ENCODE data around the gene PSME3IP1.

Gene PSME3IP1

GRCh38 chr16:57105184-57105583 lies 80.7 kb downstream of the PSME3IP1 start:
- Histone ChIP-seq H3K9me3 (ENCODE audit: control insufficient read depth, insufficient read depth, low read depth, low read length) (no peaks in the 10 kb centered on the region), H3K36me3 (ENCODE audit: control insufficient read depth in 2 of 2, insufficient read depth in 1 of 2, low read length in 2 of 2) (no peaks in the 10 kb centered on the region), H3K27ac (ENCODE audit: extremely low read depth, low read depth, low read length) (no peak overlapping the region), H3K4me3 (ENCODE audit: low read depth, low read length) (no peak overlapping the region), H3K4me1 (ENCODE audit: control insufficient read depth, insufficient read depth, low read length) (peaks cover 3% of the 10 kb centered on the region; the same call in 1 of the 2 replicates)
- ChIA-PET CTCF (interaction anchor here (0.7 to 1.4 kb wide), 2 partner anchors 13 to 17 kb away, joined by 3 to 4 read pairs; partner anchors contain the start of gene CPNE2), POLR2A (no interaction called here)
- TF ChIP-seq, protein P1, sequence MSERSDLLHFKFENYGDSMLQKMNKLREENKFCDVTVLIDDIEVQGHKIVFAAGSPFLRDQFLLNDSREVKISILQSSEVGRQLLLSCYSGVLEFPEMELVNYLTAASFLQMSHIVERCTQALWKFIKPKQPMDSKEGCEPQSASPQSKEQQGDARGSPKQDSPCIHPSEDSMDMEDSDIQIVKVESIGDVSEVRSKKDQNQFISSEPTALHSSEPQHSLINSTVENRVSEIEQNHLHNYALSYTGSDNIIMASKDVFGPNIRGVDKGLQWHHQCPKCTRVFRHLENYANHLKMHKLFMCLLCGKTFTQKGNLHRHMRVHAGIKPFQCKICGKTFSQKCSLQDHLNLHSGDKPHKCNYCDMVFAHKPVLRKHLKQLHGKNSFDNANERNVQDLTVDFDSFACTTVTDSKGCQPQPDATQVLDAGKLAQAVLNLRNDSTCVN (tag by site-specific recombination; optimal IDR thresholded peaks at IDR 0.05) = no peak
- no peak for TF ChIP-seq PRDM4 (tag by site-specific recombination; IDR thresholded peaks at IDR 0.05)
- TF ChIP-seq ZNF157 (tag by site-specific recombination; IDR thresholded peaks at IDR 0.05) = no peak
- no peak for TF ChIP-seq ZNF362 (tag by site-specific recombination; IDR thresholded peaks at IDR 0.05)
- no peak for TF ChIP-seq PRDM1 (tag by site-specific recombination; IDR thresholded peaks at IDR 0.05)
- TF ChIP-seq, protein P2, sequence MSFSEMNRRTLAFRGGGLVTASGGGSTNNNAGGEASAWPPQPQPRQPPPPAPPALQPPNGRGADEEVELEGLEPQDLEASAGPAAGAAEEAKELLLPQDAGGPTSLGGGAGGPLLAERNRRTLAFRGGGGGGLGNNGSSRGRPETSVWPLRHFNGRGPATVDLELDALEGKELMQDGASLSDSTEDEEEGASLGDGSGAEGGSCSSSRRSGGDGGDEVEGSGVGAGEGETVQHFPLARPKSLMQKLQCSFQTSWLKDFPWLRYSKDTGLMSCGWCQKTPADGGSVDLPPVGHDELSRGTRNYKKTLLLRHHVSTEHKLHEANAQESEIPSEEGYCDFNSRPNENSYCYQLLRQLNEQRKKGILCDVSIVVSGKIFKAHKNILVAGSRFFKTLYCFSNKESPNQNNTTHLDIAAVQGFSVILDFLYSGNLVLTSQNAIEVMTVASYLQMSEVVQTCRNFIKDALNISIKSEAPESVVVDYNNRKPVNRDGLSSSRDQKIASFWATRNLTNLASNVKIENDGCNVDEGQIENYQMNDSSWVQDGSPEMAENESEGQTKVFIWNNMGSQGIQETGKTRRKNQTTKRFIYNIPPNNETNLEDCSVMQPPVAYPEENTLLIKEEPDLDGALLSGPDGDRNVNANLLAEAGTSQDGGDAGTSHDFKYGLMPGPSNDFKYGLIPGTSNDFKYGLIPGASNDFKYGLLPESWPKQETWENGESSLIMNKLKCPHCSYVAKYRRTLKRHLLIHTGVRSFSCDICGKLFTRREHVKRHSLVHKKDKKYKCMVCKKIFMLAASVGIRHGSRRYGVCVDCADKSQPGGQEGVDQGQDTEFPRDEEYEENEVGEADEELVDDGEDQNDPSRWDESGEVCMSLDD (tag by site-specific recombination; IDR thresholded peaks at IDR 0.05) = no peak
- no peak for TF ChIP-seq ZBTB44 (tag by site-specific recombination; IDR thresholded peaks at IDR 0.05)
- no peak for TF ChIP-seq ZNF600 (tag by site-specific recombination; IDR thresholded peaks at IDR 0.05)
- TF ChIP-seq WT1 (tag by site-specific recombination; IDR thresholded peaks at IDR 0.05) = no peak
- TF ChIP-seq ZNF175 (tag by site-specific recombination; IDR thresholded peaks at IDR 0.05) = no peak
- TF ChIP-seq ZNF26 (tag by site-specific recombination; IDR thresholded peaks at IDR 0.05) = no peak
- no peak for TF ChIP-seq ZNF585B (tag by site-specific recombination; IDR thresholded peaks at IDR 0.05)
- TF ChIP-seq GFI1B (tag by site-specific recombination; IDR thresholded peaks at IDR 0.05) = no peak

GRCh38 chr16:57104706-57105105 lies 81.1 kb downstream of the PSME3IP1 start:
- Histone ChIP-seq H3K4me1 (ENCODE audit: control insufficient read depth, insufficient read depth, low read length) (peaks cover 3% of the 10 kb centered on the region; the same call in 1 of the 2 replicates), H3K9me3 (ENCODE audit: control insufficient read depth, insufficient read depth, low read depth, low read length) (no peaks in the 10 kb centered on the region), H3K27ac (ENCODE audit: extremely low read depth, low read depth, low read length) (no peak overlapping the region), H3K4me3 (ENCODE audit: low read depth, low read length) (no peak overlapping the region), H3K36me3 (ENCODE audit: control insufficient read depth in 2 of 2, insufficient read depth in 1 of 2, low read length in 2 of 2) (no peaks in the 10 kb centered on the region)
- ChIA-PET POLR2A (no interaction called here), CTCF (no interaction called here)
- TF ChIP-seq ZNF600 (tag by site-specific recombination; IDR thresholded peaks at IDR 0.05) (no peak), PRDM10 (tag by site-specific recombination; IDR thresholded peaks at IDR 0.05) (no peak), ZNF585B (tag by site-specific recombination; IDR thresholded peaks at IDR 0.05) (no peak), ZNF184 (tag by site-specific recombination; IDR thresholded peaks at IDR 0.05) (no peak), ZNF623 (tag by site-specific recombination; IDR thresholded peaks at IDR 0.05) (peak; percentile 96)
- TF ChIP-seq, protein P3, sequence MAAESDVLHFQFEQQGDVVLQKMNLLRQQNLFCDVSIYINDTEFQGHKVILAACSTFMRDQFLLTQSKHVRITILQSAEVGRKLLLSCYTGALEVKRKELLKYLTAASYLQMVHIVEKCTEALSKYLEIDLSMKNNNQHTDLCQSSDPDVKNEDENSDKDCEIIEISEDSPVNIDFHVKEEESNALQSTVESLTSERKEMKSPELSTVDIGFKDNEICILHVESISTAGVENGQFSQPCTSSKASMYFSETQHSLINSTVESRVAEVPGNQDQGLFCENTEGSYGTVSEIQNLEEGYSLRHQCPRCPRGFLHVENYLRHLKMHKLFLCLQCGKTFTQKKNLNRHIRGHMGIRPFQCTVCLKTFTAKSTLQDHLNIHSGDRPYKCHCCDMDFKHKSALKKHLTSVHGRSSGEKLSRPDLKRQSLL (tag by site-specific recombination; IDR thresholded peaks at IDR 0.05) = no peak

Data from HEK293 (cell line).